H9 (cell line): ENCODE measurements around the gene SLTM. TPM values are rescaled to one million over a fixed set of nuclear protein-coding genes. Genes with fewer than 3 reads are reported as not detected.
A peak's percentile ranks its signal among the peaks of the same experiment; 100 is the strongest.
"Not testable (repeated sequence)": the region's sequence is repeated elsewhere in the genome, so short reads cannot be mapped to it uniquely, and the experiment has no call there.

Source experiments
- DNase-seq: peaks from one replicate; pipeline ENCODE4 v3.0.0-alpha.2; 2017
- H2AFZ ChIP-seq: one replicate; pipeline ENCODE4 v1.6.1; 2013; ENCODE audit warnings: mild to moderate bottlenecking, low read length, control low read depth, moderate library complexity
- H2AK5ac ChIP-seq: 2 replicates; pipeline ENCODE4 v1.6.1; 2013; ENCODE audit warnings: low read length, control low read depth, mixed read lengths; ENCODE audit not compliant: insufficient read length
- H2BK120ac ChIP-seq: one replicate; pipeline ENCODE4 v1.6.1; 2013; ENCODE audit warnings: low read depth, mild to moderate bottlenecking, low read length, control low read depth, inconsistent platforms; ENCODE audit not compliant: poor library complexity, severe bottlenecking
- H2BK12ac ChIP-seq: 2 replicates; pipeline ENCODE4 v1.6.1; 2013; ENCODE audit warnings: low read length, control low read depth, mixed read lengths, low read depth; ENCODE audit not compliant: insufficient read length
- H2BK15ac ChIP-seq: 2 replicates; pipeline ENCODE4 v1.6.1; 2013; ENCODE audit warnings: low read depth, low read length, control low read depth
- H2BK20ac ChIP-seq: one replicate; pipeline ENCODE4 v1.6.1; 2013; ENCODE audit warnings: low read depth, mild to moderate bottlenecking, low read length, control low read depth, inconsistent platforms; ENCODE audit not compliant: poor library complexity, severe bottlenecking
- H2BK5ac ChIP-seq: 2 replicates; pipeline ENCODE4 v1.6.1; 2013; ENCODE audit warnings: low read length, control low read depth, mixed read lengths; ENCODE audit not compliant: insufficient read length
- H3K14ac ChIP-seq: 2 replicates; pipeline ENCODE4 v1.6.1; 2013; ENCODE audit warnings: low read length, control low read depth; ENCODE audit not compliant: insufficient read depth
- H3K18ac ChIP-seq: 2 replicates; pipeline ENCODE4 v1.6.1; 2013; ENCODE audit warnings: low read depth, mild to moderate bottlenecking, mixed read lengths, low read length, control low read depth; ENCODE audit not compliant: insufficient read length
- H3K23ac ChIP-seq: 2 replicates; pipeline ENCODE4 v1.6.1; 2013; ENCODE audit warnings: low read length, control low read depth, mixed read lengths, low read depth; ENCODE audit not compliant: insufficient read length
- H3K23me2 ChIP-seq: 2 replicates; pipeline ENCODE4 v1.6.1; 2013; ENCODE audit warnings: low read depth, mild to moderate bottlenecking, mixed read lengths, low read length, control low read depth; ENCODE audit not compliant: insufficient read length, poor library complexity, severe bottlenecking
- H3K27ac ChIP-seq: 2 replicates; pipeline ENCODE4 v1.5.1; 2013; ENCODE audit warnings: low read length, control low read depth, mixed read lengths, low read depth; ENCODE audit not compliant: insufficient read length
- H3K27me3 ChIP-seq: 2 replicates; pipeline ENCODE4 v1.6.1; 2013; ENCODE audit warnings: low read length, control low read depth, inconsistent platforms; ENCODE audit not compliant: insufficient read depth
- H3K4ac ChIP-seq: 2 replicates; pipeline ENCODE4 v1.6.1; 2013; ENCODE audit warnings: low read depth, mild to moderate bottlenecking, control low read depth, inconsistent platforms, low read length, moderate library complexity
- H3K4me1 ChIP-seq: 2 replicates; pipeline ENCODE4 v1.6.1; 2013; ENCODE audit warnings: low read length, control low read depth, inconsistent platforms; ENCODE audit not compliant: insufficient read depth
- H3K4me2 ChIP-seq: 2 replicates; pipeline ENCODE4 v1.6.1; 2013; ENCODE audit warnings: low read length, control low read depth, mixed read lengths; ENCODE audit not compliant: insufficient read length, insufficient read depth
- H3K56ac ChIP-seq: 2 replicates; pipeline ENCODE4 v1.6.1; 2013; ENCODE audit warnings: low read depth, mild to moderate bottlenecking, mixed read lengths, low read length, control low read depth; ENCODE audit not compliant: insufficient read length
- H3K79me1 ChIP-seq: 2 replicates; pipeline ENCODE4 v1.6.1; 2013; ENCODE audit warnings: low read depth, mild to moderate bottlenecking, moderate library complexity, low read length, control low read depth, inconsistent platforms; ENCODE audit not compliant: insufficient read depth, poor library complexity, severe bottlenecking
- H3K79me2 ChIP-seq: 2 replicates; pipeline ENCODE4 v1.6.1; 2013; ENCODE audit warnings: low read length, control low read depth, inconsistent platforms; ENCODE audit not compliant: insufficient read depth
- H3K9ac ChIP-seq: 2 replicates; pipeline ENCODE4 v1.6.1; 2013; ENCODE audit warnings: low read length, control low read depth, mixed read lengths; ENCODE audit not compliant: insufficient read length; ENCODE audit errors: extremely low read depth
- H3K9me3 ChIP-seq: one replicate; pipeline ENCODE4 v1.6.1; 2013; ENCODE audit warnings: low read depth, low read length, inconsistent platforms; ENCODE audit not compliant: control insufficient read depth
- H3T11ph ChIP-seq: one replicate; pipeline ENCODE4 v1.6.1; 2013; ENCODE audit warnings: mild to moderate bottlenecking, low read length, control low read depth, inconsistent platforms
- H4K20me1 ChIP-seq: one replicate; pipeline ENCODE4 v1.6.1; 2013; ENCODE audit not compliant: control insufficient read depth, insufficient read length, insufficient read depth
- H4K5ac ChIP-seq: 2 replicates; pipeline ENCODE4 v1.6.1; 2013; ENCODE audit warnings: low read depth, mild to moderate bottlenecking, mixed read lengths, low read length, control low read depth; ENCODE audit not compliant: insufficient read length
- H4K8ac ChIP-seq: replicated peaks from 2 replicates; pipeline ENCODE4 v1.6.1; 2013; ENCODE audit warnings: low read length, control low read depth, mixed read lengths, low read depth; ENCODE audit not compliant: insufficient read length
- H4K91ac ChIP-seq: 2 replicates; pipeline ENCODE4 v1.6.1; 2013; ENCODE audit warnings: low read depth, mild to moderate bottlenecking, moderate library complexity, mixed read lengths, low read length, control low read depth; ENCODE audit not compliant: insufficient read length
- H3K27ac Mint-ChIP-seq, 3 experiments: 2 replicates in 2 of 3; 3 replicates in 1 of 3; pipeline ENCODE4 v1.8.0; 2020 to 2021; ENCODE audit warnings: mixed read lengths in 3 of 3, mild to moderate bottlenecking in 1 of 3, moderate library complexity in 1 of 3
- H3K27me3 Mint-ChIP-seq: 2 replicates; pipeline ENCODE4 v1.8.0; 2021; ENCODE audit warnings: low read depth, mild to moderate bottlenecking, moderate library complexity, mixed read lengths
- H3K36me3 Mint-ChIP-seq, 3 experiments: 2 replicates in 2 of 3; 3 replicates in 1 of 3; pipeline ENCODE4 v1.8.0; 2020 to 2021; ENCODE audit warnings: low read depth in 3 of 3, mixed read lengths in 3 of 3; ENCODE audit not compliant: insufficient read depth in 1 of 3
- H3K4me1 Mint-ChIP-seq, 2 experiments: 2 replicates each; pipeline ENCODE4 v1.8.0; 2020; ENCODE audit warnings: mixed read lengths in 2 of 2
- H3K4me3 Mint-ChIP-seq, 2 experiments: 2 replicates in 1 of 2; 3 replicates in 1 of 2; pipeline ENCODE4 v1.8.0; 2020 to 2021; ENCODE audit warnings: mild to moderate bottlenecking in 2 of 2, mixed read lengths in 2 of 2, moderate library complexity in 1 of 2
- H3K9me3 Mint-ChIP-seq, 2 experiments: 2 replicates in 1 of 2; 3 replicates in 1 of 2; pipeline ENCODE4 v1.8.0; 2020; ENCODE audit warnings: mild to moderate bottlenecking in 2 of 2, mixed read lengths in 2 of 2, moderate library complexity in 1 of 2
- CTCF ChIP-seq: fragments of 200-600 bp; sonication (generic); conservative IDR thresholded peaks from 3 replicates; pipeline ENCODE4 v1.8.0; 2021; ENCODE audit warnings: antibody characterized with exemption, mild to moderate bottlenecking
- WGBS: extraction: QIAGEN DNeasy Blood & Tissue Kit; methylation state at CpG from one replicate; pipeline ENCODE4 v1.1.7; 2013; ENCODE audit warnings: missing lambda C conversion rate, low lambda C conversion rate, mixed read lengths; ENCODE audit not compliant: insufficient read length; ENCODE audit errors: extremely low coverage; 5-methylcytosine and 5-hydroxymethylcytosine counted together
- total RNA-seq: library from RNA; stranded (reverse); gene quantifications from 2 replicates; pipeline ENCODE4 v1.2.1, GENCODE V29; 2021

Gene SLTM
- total RNA-seq, 1 experiment from 2014 or later = 132 TPM

GRCh38 chr15:58886921-58887320 lies 46.6 kb downstream of the SLTM start:
- no CpG with 5 or more reads among the region's 12 CpGs for WGBS
- Histone ChIP-seq H4K20me1 (no peaks in the 10 kb centered on the region), H3K23me2 (no peaks in the 10 kb centered on the region)

DNA sequence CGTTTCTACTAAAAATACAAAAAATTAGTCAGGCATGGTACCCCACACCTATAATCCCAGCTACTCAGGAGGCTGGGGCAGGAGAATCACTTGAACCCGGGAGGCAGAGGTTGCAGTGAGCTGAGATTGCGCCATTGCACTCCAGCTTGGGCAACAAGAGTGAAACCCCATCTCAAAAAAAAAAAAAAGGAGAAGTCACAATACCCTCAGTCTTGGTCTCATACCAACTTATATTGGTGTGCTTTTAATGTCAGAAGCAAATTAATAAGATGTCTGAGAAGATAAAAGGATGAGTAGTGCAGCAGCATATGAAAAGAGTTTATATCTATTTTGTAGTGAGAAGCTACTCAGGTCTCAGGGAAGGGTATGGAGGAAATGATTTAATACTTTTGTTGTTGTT lies 49.6 kb downstream of the SLTM start:
- H4K20me1 ChIP-seq, H3K9me3 Mint-ChIP-seq, H3K79me2 ChIP-seq, H2AFZ ChIP-seq, H2BK120ac ChIP-seq, H3K27me3 ChIP-seq, H3K79me1 ChIP-seq, H3K4me1 ChIP-seq, H2AK5ac ChIP-seq, H3K4me3 Mint-ChIP-seq, H2BK15ac ChIP-seq, DNase-seq, H4K8ac ChIP-seq, H3K23me2 ChIP-seq, H3K14ac ChIP-seq, H3K4ac ChIP-seq, H3T11ph ChIP-seq, H3K27ac Mint-ChIP-seq, H3K27ac ChIP-seq, H3K56ac ChIP-seq, H2BK12ac ChIP-seq, H3K27me3 Mint-ChIP-seq, H2BK5ac ChIP-seq, H3K18ac ChIP-seq, H3K9me3 ChIP-seq, H3K23ac ChIP-seq, H3K4me1 Mint-ChIP-seq, H3K4me2 ChIP-seq, H2BK20ac ChIP-seq, H3K9ac ChIP-seq, H4K91ac ChIP-seq, H4K5ac ChIP-seq: not testable (repeated sequence)
- H3K36me3 Mint-ChIP-seq = peaks cover 69 to 96% (median 94%) of the 10 kb centered on the region in 3 experiments; a peak in 6 of 7 replicates
- no CpG with 5 or more reads among the region's 3 CpGs for WGBS

More at GRCh38 chr15:58886921-58887320, 46.6 kb downstream of the SLTM start:
- H3K27me3 Mint-ChIP-seq = no peaks in the 10 kb centered on the region
- H3K27me3 ChIP-seq = no peaks in the 10 kb centered on the region
- H3K14ac ChIP-seq = no peak overlapping the region
- H3K23ac ChIP-seq = no peak overlapping the region
- H4K91ac ChIP-seq = no peak overlapping the region
- H3K79me2 ChIP-seq = no peaks in the 10 kb centered on the region
- H3K4me2 ChIP-seq = no peak overlapping the region
- H2AFZ ChIP-seq = no peak overlapping the region
- no peak overlapping the region for H3K56ac ChIP-seq
- TF ChIP-seq CTCF = no peak
- no peak overlapping the region for H3K4ac ChIP-seq
- H3K79me1 ChIP-seq = no peaks in the 10 kb centered on the region
- no peak overlapping the region for H3K9ac ChIP-seq
- H2BK120ac ChIP-seq = no peak overlapping the region
- no peak overlapping the region for H2BK12ac ChIP-seq
- no peak overlapping the region for H4K5ac ChIP-seq
- no peak overlapping the region for H3K18ac ChIP-seq
- no peak overlapping the region for H3K27ac ChIP-seq
- no peak overlapping the region for H3T11ph ChIP-seq
- H2BK5ac ChIP-seq = no peak overlapping the region
- DNase-seq = no peak
- H3K9me3 Mint-ChIP-seq = no peaks in the 10 kb centered on the region
- H3K9me3 ChIP-seq = no peaks in the 10 kb centered on the region
- peak overlapping the region in 2 of 3 experiments; percentile 4 to 5; a peak in 4 of 7 replicates for H3K27ac Mint-ChIP-seq
- no peak overlapping the region for H2BK20ac ChIP-seq
- H3K4me3 Mint-ChIP-seq = no peak overlapping the region
- no peak overlapping the region for H2BK15ac ChIP-seq
- no peak overlapping the region for H2AK5ac ChIP-seq
- no peaks in the 10 kb centered on the region for H3K4me1 Mint-ChIP-seq
- H3K4me1 ChIP-seq = no peaks in the 10 kb centered on the region
- H4K8ac ChIP-seq = no peak overlapping the region
- H3K36me3 Mint-ChIP-seq = peaks cover 66 to 92% (median 91%) of the 10 kb centered on the region in 3 experiments; a peak in 6 of 7 replicates
